NCI-H460 (cell line): Measurements from ENCODE around the gene CAMTA1. TPM values are rescaled to one million over a fixed set of nuclear protein-coding genes. Genes with fewer than 3 reads are reported as not detected.
A peak's percentile ranks its signal among the peaks of the same experiment; 100 is the strongest.

Source experiments
- DNase-seq: peaks from one replicate; pipeline ENCODE4 v3.0.0-alpha.2; 2016; ENCODE audit warnings: low read depth; ENCODE audit errors: extremely low read depth
- total RNA-seq: library from RNA; depleted of rRNA; stranded (reverse); fragments of >200 nt; shearing (Covaris generic); gene quantifications from 2 replicates; pipeline ENCODE4 v1.2.3, GENCODE V29; 2014

CAMTA1 gene
- total RNA-seq, 1 experiment from 2014 or later = 39.9 TPM

DNA sequence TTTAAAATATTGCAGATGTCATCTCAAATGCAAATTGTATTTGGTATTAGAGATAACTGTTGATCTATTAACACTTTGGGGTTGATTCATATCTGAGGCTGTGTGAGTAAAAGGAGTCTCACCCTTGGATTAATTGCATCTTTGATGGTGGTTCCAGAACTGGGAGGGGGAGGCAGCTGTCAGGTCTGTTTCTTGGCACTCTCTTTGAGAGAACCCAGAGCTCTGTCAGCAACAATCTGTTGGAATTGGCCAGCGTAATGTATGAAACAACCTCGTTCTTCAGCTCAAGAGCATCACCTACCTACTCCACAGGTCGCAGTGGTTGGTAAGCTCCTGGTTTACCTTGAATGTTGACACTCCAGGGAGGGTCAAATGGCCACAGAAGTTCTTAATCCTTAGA lies 424.1 kb downstream of the CAMTA1 start:
- no peak for DNase-seq

DNA sequence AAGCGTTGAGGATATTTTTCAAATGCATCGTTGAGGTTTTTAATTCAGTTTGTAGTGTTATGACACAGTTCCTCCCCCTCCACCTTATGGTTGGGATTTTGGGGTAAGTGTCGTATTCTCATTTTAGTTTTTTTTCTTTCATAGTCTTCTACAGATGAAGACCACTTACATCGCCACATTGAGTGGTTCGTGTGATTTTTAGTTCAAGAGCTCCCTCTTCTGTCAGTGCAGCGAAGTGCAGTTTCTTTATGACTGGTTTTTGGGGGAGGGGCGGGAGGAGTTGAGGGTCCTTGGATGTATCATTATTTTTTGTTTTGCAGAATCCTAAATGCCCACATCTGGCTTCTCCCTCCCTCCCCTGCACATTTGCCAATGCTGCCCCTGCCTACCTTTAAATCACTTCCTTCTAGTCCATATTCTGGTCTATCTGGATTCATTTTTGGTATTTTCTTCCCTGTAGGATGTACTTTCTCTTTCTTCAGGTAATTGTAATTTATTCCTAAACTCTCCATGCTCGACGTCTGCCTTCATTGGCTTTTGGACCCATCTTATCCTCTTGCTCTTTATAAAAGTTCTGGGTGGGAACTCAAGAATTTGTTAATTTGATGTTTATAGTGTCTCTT lies 433.1 kb downstream of the CAMTA1 start:
- peak; percentile 46 for DNase-seq

DNA sequence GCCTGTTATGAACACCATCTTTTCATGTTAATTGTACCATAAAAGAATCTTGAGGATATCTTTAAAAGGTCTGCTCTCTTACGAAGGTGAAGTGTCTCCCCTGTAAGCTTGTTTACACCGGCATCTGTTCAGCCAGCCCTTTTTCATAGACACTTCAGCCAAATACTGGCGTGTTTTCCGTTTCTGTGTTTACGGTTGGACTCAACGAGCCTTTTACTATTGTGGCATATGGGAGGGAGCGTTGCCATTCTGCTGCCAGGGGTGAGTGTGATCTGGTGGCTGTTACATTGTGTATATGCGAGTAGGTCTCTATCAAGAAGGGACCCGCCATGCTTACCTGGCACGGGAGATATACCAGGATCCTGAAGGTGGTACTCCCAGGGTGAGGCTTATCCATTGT lies 433.8 kb downstream of the CAMTA1 start:
- no peak for DNase-seq

DNA sequence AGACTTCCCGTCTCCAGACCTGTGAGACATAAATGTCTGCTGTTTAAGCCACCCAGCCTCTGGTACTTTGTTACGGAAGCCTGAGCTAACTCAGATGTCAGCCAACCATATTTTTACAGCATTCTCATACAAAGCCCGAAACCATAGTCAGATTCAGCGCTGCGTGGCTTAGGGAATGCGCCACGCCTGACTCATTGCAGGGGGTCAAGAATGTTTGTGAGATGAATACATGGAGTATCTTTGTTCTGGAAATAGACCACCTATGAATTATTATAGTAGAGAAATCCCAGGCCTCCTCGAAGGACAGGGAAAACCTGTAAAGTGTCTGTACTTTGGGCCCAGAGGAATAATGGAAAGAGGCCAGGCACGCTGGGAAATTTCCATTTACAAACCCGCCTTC lies 434.8 kb downstream of the CAMTA1 start:
- DNase-seq = no peak

DNA sequence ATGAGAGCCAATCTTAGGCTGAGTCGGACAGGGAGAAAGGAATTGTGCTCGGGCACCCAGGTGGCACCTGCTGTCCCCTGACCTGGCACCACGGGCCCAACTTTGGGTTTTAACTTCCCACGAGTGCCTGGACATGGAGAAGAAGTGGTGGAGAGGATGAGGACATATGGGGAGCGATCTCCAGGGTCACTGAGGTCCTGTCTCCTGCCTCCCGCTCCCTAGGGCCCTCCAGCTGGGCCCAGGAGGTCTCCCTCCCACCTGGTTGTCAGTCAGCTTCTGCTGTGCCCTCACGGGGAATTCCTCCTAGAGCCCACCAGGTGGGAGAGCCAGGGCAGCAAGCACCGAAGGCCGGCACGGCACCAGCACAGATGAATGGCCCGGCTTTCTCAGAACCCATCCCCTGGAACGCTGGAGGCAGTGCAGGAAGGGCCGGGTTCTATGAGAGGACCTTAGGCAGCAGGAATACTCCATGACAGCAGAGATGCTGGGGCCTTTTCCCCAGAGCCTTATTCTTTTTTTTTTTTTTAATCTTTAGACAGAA lies 435.5 kb downstream of the CAMTA1 start:
- DNase-seq = no peak

DNA sequence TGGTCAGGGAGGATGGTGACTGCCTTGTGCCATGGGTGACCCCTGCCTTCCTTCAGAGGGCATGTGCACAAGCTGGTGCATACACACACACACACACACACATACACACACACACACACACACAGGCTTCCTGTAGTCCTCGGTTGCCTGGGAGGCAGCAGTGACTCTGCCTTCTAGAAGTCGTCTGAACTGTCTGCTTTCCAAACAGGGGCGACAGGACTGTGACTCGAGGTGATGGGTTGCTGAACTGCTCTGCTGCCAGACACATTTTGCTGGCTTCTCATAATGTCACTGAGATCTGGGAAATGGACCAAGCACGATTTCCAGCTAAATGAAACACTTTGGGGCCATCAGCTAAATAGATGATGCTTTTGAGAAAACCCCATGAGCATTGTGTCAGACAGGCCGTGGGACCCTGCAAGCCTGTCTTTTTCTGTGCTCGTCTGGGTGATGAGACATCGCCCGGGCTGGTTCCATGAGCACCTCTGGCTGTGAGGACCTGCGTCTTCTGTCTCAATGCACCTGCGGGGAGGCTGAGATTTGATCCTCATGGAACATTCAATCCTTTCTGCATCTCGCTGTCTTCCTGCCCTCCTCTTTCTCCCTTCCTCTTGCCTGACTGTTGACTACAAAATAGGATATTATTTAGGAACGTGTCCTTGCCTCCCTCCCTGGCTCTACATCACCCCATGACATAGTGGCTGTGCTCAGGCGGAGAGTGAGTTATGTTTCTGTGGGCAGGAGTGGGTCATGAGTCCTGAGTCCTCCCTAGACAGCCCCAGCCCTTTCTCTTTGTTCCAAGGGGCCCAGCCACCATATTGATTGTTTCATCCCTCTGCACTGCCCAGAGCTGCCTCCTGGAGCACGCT lies 436.8 kb downstream of the CAMTA1 start:
- DNase-seq = no peak

DNA sequence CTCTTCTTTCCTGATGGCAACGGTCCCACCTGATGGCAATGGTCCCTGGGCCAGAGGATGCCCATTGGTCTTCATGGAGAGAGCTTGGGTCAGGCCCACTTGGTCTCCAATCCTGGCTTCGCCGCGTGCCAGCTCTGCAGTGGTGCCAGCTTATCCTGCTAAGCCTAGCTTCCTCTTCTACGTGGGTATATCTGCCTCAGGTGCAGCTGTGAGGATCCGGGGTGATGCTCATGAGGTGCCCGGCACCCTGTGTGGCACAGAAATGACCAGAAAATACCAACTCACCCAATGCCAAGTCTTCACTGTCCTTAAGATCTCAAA lies 437.4 kb downstream of the CAMTA1 start:
- no peak for DNase-seq

DNA sequence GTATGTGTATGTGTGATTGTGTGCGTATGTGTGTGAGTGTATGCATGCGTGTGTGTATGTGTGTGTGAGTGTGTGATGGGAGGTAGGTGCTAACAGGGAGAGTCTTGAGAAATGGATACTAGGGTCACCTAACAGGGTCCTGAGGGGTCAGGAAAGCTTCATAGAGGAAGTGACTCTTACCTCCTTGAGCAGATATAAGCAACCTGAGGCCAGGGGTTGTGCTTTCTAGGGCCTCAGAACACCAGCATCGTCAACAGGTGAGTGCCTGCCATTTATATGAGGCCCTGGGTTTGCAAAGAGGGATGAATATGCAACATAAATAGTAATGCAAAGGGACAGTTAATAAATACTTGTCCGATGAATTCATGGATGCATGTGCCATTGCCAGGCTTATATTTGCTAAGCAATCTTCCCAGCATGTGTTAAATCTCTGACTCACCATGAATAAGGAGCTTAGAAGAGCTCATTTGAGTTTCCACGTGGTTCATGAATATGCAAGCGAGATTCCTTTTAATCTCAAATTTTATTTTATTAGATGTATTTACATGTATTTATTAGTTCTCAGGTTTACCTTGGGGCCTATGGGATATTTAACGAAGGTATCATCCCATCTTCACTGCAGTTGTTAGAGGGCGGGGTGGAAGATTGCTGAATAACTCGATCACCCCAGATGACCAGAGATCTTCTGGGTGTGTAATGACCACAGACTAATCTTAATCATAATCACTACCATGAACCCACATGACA lies 438.3 kb downstream of the CAMTA1 start:
- peak; percentile 50 for DNase-seq

DNA sequence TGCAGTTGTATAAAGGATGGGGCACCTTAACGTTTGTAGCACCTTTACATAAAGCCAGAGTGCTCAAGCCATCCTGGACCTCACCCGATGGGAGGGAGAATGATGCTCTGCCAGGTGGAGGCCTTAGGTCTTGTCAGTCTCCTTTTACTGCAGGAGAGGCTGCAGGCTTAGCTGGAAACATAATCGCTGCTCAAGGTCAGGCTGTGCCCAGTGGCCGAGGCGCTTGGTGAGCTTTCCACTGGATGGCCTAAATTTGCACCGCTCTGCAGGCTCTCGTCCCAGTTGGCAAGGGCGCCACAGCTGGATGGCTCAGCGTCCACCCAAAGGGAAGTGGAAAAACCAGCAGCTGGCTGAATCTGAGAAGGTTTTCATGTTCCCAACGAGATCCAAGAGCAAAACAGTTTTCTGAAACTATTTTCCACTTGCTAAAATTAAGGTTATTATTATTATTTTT lies 438.9 kb downstream of the CAMTA1 start:
- no peak for DNase-seq

DNA sequence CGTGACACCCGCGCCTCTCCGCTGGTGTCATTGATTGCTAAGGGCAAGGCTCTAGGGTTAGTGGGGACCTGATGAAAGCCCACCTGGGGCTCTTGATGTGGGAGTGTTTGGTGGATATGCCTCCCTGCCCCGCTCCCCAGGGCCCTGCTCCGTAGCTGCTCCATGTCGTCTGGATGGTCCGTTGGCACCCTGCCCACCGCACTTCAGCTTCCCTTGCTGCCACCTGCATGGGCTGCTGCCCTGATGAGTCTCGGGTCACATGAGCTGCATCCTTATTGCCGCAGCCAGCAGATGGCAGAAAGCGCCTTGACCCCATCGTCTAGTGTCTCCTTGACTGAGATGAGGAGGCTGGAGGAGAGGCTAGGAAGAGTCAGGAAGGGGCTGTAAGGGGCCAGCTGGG lies 439.4 kb downstream of the CAMTA1 start:
- DNase-seq = no peak

DNA sequence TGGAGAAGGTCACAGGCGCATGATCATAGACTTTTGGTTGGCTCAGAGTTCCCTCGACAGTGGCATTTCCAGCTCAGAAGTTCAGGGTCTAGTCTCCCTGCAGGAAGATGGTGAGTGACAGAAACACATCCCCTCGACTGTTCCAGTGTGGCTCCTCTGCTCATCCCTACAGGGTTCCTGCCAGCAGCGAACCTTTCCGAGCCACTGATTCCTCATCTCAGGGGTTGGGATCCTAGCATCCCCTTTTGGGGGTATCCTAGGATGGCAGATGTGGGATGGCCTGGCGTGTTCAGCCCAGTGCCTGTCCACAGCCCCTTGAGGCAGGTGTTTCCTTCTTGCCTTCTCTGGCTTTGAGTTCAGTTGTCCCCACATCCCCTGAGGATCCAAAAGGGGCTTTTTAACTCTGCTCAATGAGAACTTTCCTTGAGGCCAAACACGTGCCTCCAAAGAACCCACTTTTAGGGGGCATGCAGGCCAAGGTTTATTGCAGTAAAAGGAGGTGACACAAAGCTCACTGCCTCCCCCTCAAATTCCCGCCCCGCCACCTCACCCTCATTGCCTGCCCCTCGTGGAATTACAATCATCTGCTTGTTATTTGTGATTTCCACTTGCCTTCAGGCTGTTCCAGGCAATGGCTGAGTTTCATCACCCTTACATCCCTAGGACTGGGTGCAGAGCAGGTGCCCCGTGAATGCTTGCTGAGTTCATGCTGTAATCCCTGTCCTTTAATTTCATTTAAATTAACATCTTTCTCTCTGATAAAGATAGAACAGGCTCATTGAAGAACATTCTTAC lies 440.7 kb downstream of the CAMTA1 start:
- DNase-seq = no peak

DNA sequence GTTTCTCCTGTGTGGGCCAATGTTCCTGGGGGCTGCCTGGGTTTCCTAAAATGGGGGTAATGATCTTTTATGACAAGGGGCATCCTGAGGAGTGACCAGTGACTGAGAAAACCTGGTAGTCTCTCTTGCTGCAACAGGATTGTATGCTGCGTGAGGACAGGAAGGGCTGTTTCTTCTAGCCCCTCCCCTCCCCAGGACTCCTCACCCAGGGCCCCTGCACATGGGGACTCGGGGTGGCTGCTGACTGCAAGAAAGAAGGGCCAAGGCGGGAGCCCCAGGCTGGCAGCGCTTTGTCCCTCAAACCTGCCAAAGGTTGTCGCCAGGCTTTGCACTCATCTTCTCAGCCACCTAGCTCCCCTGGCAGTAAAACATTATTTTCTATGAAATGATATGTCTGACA lies 442.4 kb downstream of the CAMTA1 start:
- DNase-seq = no peak

DNA sequence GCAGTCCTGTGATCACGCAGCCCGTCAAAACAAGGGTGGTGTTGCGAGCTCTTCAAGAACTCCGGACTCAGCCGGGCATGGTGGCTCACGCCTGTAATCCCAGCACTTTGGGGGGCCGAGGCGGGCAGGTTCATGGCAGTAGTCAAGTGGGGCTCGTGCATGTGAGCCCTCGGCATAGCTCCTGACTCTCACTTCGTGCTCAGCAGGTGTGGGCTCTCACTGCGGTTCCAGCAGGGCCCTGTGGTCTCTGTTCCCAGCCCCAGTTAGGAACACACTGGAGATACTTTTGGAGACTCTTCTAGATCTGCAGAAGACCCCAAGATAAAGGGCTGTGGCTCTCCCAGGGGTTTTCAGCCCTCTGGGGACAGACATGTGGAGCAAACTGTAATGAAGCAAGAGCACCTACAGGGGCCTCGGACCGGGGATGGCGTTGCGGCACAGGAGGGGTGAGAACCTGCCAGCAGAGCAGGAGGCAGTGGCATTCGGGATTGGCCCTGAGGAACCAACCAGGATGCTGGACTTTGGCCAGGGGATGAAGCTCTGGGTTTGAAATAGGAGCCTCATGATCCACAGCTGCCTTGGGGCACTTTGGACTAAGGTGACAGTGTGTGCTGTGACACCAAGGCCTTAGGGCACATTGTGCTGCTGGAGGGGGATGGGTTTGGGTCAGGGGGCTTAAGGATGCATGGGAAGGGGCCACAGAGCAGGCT lies 443.2 kb downstream of the CAMTA1 start:
- DNase-seq = no peak

DNA sequence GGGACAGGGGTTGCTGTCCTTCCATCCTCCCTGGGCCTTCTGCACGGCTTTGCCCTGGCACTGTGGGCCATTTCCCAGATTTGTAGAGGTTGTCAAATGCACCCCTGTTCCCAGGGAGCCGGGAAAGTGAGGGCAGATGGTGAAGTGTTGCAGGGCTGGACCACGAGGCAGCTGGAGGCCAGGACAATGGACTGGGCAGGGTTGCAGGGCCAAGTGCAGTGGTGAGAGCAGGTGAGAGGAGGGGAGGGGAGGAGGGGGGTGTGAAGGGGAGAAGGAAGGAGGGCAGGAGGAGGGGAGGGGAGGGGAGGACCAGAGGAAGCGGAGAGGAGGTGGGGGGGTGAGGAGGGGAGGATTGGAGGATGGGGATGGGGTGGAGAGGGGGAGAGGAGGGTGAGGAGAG lies 443.9 kb downstream of the CAMTA1 start:
- no peak for DNase-seq

DNA sequence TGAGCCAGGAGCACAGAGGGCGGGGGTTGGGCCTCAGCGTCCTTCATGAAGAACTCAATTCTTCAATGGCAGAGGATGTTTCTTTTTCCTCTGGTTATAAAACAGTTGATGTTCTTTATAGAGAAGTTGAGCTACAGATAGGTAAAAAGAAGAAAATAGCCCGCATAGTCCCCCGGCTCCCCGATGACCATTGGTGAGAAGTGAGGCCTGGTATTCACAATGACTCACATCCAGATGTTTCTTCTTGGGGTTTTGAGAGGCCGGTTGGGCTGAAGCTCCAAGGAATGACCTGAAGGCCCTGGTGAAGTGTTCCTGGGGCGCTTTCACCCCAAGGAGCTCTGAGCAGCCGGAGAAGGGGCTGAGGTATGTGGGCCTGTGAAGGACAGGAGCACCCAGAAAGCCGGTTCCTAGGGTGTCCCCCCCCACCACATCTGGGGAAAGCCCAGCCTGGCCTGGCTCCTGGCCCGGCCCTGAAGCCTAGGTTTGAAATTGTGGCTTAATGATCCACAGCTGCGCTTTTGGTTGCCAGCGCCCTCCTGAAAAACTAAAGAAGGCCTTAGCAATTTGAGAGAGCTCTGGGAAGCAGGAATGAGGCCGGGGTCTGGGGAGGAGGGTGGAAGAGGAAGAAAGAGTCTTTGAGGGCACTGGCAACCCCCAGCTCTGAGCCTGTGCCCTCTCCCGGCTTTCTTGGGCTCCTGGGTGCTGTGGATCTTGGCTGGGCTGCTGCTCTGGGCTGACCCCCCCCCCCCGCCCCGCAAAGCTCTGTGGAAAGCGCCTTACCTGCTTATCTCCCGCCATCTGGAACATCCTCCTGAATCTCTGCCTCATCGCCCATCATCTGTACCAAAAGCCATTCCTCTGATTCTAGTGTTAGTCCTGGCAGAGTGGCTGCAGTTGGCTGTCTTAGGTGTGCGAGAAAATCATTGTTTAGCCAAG lies 444.7 kb downstream of the CAMTA1 start:
- no peak for DNase-seq

DNA sequence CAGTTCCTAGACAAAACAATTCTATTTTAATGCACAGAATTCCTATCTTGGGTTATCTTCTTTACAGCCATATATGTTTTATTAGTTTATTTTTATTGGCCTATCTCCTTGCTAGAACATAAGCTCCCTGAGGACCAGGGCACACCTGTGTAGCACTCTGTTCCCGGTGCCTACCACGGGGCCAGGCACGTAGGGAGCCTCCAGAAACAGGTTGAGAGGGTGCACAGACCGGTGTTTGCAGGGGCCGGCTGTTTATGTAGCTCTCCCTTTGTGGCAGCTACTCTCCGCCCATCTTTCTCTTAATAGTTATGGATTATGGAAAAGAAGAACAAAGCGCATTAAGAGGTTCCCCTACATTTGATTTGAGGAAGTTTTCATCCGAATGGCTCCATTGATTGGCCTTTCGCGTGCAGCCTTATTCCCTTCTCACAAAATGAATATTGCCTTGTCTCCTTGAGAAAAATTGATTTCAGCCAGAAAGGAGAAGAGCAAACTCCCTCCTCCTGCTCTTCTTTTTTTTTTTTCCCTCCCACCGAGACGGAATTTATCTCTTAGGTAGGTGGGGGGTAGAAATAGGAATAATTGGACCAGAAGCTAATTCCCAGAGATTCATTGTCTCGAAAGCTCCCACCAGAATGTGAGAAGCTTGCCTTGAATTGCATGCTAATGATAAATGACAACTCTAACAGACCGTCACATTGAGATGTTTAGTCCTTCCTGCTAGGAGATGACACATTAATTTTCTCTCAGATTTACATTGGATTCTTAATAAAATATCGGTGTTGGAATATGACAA lies 447.4 kb downstream of the CAMTA1 start:
- no peak for DNase-seq

DNA sequence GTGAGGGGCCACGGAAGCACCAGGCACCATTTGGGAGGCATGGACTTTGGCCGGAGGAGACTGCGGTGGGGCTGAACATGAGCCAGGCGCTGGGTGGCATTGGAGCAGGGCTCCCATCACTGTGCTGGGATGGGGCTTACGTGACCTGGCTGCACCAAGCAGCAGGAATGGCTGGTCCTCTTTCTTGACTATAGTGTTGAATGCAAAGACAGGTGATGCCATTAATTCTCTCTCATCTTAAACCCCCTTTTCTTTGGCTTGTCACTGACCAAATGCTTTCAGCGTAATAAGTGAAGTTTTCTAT lies 447.9 kb downstream of the CAMTA1 start:
- no peak for DNase-seq
